Transverse colon (tissue), 3 donors: ENCODE measurements around the gene CCDC34.

Experiments used
- CTCF ChIP-seq, 5 experiments: fragments of 200-600 bp in 3 of 5; fragments of 450-650 bp in 2 of 5; sonication (generic) in 3 of 5; IDR thresholded peaks; 1 replicate in 2 of 5; 2 replicates in 3 of 5; pipeline ENCODE4 v1.5.1; 2016 to 2017; ENCODE audit warnings: antibody characterized with exemption in 5 of 5, inconsistent platforms in 3 of 5, mild to moderate bottlenecking in 2 of 5, moderate library complexity in 1 of 5
- POLR2A ChIP-seq: fragments of 450-650 bp; IDR thresholded peaks from one replicate; pipeline ENCODE4 v1.6.1; 2016; ENCODE audit warnings: antibody characterized with exemption, mild to moderate bottlenecking, moderate library complexity

DNA sequence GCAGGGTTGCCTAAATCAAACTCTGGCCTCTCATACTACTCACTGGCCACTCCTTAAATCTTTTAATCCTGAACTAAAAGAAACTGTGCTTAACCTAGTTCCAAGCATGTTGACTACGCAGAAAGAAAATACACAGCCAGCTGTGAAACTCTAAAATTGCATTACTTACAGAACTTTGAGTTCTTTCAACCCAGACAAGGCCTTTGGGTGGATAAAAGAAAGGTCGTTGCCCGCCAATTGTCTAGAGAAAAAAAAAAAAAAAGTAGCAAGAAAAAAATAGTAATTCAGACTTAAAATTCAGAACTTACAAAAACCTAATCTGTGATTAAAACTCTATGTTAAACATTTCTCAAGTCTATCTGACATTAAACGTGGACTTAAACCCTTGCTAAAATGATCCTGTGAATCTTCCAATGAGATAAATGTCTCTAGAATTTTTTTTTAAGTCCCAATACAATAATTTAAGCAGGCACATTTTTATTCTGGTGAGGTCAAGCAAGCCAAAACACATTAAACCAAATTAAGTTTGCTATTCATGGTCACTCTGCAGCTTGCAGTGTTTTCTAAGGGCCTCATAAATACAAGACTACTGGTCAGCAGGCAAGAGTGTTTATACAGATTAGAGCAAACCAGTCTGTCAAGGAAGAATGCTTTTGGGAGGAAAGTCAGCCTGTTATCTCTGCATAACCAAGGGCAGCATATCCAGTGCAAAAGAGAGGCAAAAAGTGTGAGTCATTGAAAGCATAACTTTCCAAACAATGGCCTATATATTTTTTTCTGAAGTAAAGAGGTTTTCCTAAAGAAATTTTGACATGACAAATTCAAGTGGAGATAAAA, 29.5 kb upstream of the CCDC34 start:
- TF ChIP-seq CTCF (IDR thresholded peaks at IDR 0.05) (no peak), POLR2A (no peak)
